Measurements from ENCODE around the gene BSG.
"Not testable (repeated sequence)": the region's sequence is repeated elsewhere in the genome, so short reads cannot be mapped to it uniquely, and the experiment has no call there.

BSG gene

DNA sequence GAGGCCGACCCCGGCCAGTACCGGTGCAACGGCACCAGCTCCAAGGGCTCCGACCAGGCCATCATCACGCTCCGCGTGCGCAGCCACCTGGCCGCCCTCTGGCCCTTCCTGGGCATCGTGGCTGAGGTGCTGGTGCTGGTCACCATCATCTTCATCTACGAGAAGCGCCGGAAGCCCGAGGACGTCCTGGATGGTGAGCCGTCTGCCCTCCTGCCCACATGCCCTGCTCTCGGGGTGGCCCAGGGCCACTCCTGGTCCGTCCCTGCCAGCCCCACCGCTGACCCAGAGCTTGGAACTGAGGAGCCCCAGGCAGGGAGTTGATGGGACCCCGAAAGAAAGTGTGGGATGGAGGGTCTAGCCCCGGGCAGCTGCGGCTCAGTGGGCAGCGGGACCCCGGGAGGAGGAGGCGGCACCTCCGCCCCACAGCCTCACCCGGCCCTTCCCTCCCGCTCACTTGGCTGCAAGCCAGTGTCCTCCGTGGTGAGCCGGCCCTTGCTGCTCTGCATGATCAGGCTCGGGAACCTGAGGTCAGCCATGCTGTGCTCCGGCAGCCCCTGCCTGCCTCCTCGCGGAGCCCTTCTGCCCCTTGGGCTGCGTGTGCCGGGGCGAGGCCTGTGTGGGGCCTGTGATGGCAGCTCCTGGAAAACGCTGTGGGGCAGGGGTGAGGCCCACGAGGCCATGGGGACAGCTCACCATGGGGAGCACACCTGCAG, 9.2 kb downstream of the BSG start:
- H3K4me3 ChIP-seq (ENCODE audit: low read depth, low read length): no peak overlapping the region
- H3K36me3 ChIP-seq (replicated peaks): peaks cover 31% of the 10 kb centered on the region
- TF ChIP-seq, protein P1, sequence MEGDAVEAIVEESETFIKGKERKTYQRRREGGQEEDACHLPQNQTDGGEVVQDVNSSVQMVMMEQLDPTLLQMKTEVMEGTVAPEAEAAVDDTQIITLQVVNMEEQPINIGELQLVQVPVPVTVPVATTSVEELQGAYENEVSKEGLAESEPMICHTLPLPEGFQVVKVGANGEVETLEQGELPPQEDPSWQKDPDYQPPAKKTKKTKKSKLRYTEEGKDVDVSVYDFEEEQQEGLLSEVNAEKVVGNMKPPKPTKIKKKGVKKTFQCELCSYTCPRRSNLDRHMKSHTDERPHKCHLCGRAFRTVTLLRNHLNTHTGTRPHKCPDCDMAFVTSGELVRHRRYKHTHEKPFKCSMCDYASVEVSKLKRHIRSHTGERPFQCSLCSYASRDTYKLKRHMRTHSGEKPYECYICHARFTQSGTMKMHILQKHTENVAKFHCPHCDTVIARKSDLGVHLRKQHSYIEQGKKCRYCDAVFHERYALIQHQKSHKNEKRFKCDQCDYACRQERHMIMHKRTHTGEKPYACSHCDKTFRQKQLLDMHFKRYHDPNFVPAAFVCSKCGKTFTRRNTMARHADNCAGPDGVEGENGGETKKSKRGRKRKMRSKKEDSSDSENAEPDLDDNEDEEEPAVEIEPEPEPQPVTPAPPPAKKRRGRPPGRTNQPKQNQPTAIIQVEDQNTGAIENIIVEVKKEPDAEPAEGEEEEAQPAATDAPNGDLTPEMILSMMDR (IDR thresholded peaks at IDR 0.05; ENCODE audit: low read depth, low read length, missing control alignments): no peak
- no peak overlapping the region for H3K27ac ChIP-seq
- DNase-seq: no peak
- in situ Hi-C loops (cut with HindIII; ENCODE audit: low pct_ligation_motif_present, low sequenced_read_pairs): no loop called here
- H3K27me3 ChIP-seq (replicated peaks): no peaks in the 10 kb centered on the region

DNA sequence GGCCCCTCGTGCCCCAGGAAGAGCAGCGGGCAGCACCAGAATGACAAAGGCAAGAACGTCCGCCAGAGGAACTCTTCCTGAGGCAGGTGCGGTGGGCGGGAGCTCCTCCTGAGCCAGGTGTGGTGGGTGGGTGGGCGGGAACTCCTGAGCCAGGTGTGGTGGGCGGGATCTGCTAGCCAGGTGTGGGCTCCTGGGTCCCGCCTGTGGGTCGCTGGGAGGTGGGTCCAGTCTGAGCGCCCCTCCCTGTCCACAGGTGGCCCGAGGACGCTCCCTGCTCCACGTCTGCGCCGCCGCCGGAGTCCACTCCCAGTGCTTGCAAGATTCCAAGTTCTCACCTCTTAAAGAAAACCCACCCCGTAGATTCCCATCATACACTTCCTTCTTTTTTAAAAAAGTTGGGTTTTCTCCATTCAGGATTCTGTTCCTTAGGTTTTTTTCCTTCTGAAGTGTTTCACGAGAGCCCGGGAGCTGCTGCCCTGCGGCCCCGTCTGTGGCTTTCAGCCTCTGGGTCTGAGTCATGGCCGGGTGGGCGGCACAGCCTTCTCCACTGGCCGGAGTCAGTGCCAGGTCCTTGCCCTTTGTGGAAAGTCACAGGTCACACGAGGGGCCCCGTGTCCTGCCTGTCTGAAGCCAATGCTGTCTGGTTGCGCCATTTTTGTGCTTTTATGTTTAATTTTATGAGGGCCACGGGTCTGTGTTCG, 10.3 kb downstream of the BSG start:
- H3K27ac ChIP-seq: no peak overlapping the region

DNA sequence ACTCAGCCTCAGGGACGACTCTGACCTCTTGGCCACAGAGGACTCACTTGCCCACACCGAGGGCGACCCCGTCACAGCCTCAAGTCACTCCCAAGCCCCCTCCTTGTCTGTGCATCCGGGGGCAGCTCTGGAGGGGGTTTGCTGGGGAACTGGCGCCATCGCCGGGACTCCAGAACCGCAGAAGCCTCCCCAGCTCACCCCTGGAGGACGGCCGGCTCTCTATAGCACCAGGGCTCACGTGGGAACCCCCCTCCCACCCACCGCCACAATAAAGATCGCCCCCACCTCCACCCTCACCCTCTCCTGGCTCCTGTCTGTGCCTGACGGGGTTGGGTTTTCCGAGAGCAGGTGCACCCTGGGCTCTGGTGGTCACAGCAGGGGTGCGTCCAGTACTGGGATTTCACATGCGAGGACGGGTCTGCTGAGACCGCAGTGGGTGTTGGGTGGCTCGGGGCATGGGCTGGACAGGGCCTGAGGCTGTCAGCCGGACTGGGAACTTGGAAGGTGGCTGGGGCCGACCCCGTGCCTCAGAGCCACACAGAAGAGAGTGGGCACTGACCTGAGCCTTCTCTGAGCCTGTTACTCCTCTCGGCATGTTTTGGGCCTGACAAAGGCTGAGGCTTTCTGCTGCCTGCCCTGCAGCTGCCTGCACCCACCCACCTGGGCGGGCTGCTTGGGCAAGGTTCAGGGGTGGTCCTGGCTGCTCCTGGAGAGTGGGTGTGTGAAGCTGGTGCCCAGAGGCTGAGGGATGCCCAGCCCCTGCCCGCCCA, 11.0 kb downstream of the BSG start:
- no peaks in the 10 kb centered on the region for H3K27me3 ChIP-seq (replicated peaks)
- peaks cover 27% of the 10 kb centered on the region for H3K36me3 ChIP-seq (replicated peaks)
- H3K27ac ChIP-seq: no peak overlapping the region
- TF ChIP-seq, protein P1 (IDR thresholded peaks at IDR 0.05; ENCODE audit: low read depth, low read length, missing control alignments): no peak
- in situ Hi-C loops (cut with HindIII; ENCODE audit: low pct_ligation_motif_present, low sequenced_read_pairs): no loop called here
- DNase-seq: no peak
- no peak overlapping the region for H3K4me3 ChIP-seq (ENCODE audit: low read depth, low read length)

More for the DNA sequence above, 10.3 kb downstream of the BSG start:
- in situ Hi-C loops (cut with HindIII; ENCODE audit: low pct_ligation_motif_present, low sequenced_read_pairs): no loop called here
- TF ChIP-seq, protein P1 (IDR thresholded peaks at IDR 0.05; ENCODE audit: low read depth, low read length, missing control alignments): no peak
- peaks cover 31% of the 10 kb centered on the region for H3K36me3 ChIP-seq (replicated peaks)
- no peaks in the 10 kb centered on the region for H3K27me3 ChIP-seq (replicated peaks)
- no peak overlapping the region for H3K4me3 ChIP-seq (ENCODE audit: low read depth, low read length)
- DNase-seq: no peak

DNA sequence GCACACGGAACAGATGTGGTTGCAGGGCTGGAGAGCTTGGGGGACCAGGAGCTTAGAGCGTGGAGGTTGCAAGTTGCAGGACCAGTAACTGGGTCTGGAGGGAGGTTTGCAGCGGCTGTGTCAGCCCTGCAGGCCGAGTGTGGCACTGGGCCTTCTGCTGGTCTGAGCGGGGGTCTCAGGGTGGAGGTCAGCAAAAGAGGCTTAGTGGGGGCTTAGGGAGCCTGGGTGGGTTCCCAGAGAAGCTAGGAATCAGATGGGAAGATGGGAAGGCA, 11.5 kb downstream of the BSG start:
- in situ Hi-C loops (cut with HindIII; ENCODE audit: low pct_ligation_motif_present, low sequenced_read_pairs): no loop called here
- H3K27me3 ChIP-seq (replicated peaks): no peaks in the 10 kb centered on the region
- H3K36me3 ChIP-seq (replicated peaks): peaks cover 27% of the 10 kb centered on the region
- H3K27ac ChIP-seq: no peak overlapping the region
- TF ChIP-seq, protein P1 (IDR thresholded peaks at IDR 0.05; ENCODE audit: low read depth, low read length, missing control alignments): no peak
- no peak for DNase-seq
- H3K4me3 ChIP-seq (ENCODE audit: low read depth, low read length): no peak overlapping the region

DNA sequence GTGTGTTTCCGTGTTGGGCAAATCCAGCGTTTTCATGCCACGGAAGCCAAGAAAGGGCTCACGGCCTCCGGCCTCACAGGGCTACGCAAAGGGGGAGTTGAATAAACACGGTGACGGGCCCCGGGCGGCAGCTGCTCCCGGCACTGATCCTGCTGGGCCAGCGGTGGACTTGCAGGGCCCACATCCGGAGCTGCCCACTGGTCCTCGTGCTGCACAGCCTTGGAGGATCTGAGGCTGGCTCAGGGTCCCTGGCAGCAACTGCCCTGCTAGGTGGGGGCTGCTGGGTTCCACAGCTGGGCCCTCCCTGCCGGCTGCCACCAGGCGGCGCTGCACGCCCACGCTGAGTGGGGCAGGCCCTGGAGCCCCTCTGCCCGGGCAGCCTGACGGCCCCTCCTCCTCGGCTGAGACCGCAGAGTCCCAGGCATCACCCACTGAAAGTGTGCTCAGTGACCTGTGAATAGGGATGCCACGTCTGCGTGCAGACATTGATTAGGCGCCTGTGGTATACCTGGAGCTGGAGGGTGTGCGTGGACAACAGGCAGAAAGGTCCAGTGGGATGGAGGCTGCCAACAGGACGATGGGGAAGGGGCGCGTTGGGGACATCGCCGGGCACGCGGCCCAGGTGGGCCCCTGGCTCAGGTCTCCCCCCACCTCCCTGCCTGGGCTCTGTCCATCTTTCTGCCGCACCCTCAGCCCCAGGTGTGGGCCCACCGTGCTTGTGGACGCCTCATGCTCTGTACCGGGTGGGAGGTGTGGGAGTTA, 12.0 kb downstream of the BSG start:
- Histone ChIP-seq H3K36me3 (replicated peaks) (peaks cover 24% of the 10 kb centered on the region), H3K27me3 (replicated peaks) (no peaks in the 10 kb centered on the region), H3K27ac (no peak overlapping the region), H3K4me3 (ENCODE audit: low read depth, low read length) (no peak overlapping the region)
- in situ Hi-C loops (cut with HindIII; ENCODE audit: low pct_ligation_motif_present, low sequenced_read_pairs): no loop called here
- DNase-seq: no peak
- TF ChIP-seq, protein P1 (IDR thresholded peaks at IDR 0.05; ENCODE audit: low read depth, low read length, missing control alignments): peak; percentile 80

DNA sequence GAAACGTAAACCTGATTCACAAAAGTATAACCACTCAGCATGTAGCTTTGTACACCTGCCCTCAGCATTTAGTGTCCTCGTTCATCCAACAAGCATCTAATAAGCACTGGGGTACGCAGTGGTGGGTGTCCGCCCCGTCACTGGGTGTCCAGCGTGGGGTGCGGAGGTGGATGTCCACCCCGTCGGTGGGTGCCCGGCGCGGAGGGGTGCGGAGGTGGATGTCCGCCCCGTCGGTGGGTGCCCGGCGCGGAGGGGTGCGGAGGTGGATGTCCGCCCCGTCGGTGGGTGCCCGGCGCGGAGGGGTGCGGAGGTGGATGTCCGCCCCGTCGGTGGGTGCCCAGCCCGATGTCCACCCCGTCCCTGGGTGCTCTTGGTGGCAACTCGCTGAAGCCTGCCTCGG, 12.8 kb downstream of the BSG start:
- peaks cover 17% of the 10 kb centered on the region for H3K36me3 ChIP-seq (replicated peaks)
- DNase-seq; in situ Hi-C loops (cut with HindIII; ENCODE audit: low pct_ligation_motif_present, low sequenced_read_pairs); H3K27ac ChIP-seq; H3K27me3 ChIP-seq (replicated peaks); H3K4me3 ChIP-seq (ENCODE audit: low read depth, low read length): not testable (repeated sequence)
